Stomach (tissue), 9 donors: Measurements from ENCODE around the gene INSC. TPM values are rescaled to one million over a fixed set of nuclear protein-coding genes. Genes with fewer than 3 reads are reported as not detected.

Experiments used
- DNase-seq, 2 donors: peaks; one replicate each; pipeline versions ENCODE4 v3.0.0 to v3.0.0-alpha.2; 2013 to 2019
- H3K27ac ChIP-seq, 5 donors: fragments of 200-600 bp in 4 of 5; sonication (generic) in 4 of 5; one replicate each; pipeline ENCODE4 v1.5.1; 2013 to 2019; ENCODE audit warnings: mild to moderate bottlenecking in 1 of 5, moderate library complexity in 1 of 5
- H3K27me3 ChIP-seq, 3 donors: fragments of 200-600 bp; sonication (generic); one replicate each; pipeline ENCODE4 v1.5.1; 2017 to 2019; ENCODE audit warnings: mixed run types in 1 of 3
- H3K36me3 ChIP-seq, 4 donors: fragments of 200-600 bp; sonication (generic); 1 replicate in 3 of 4; 2 replicates in 1 of 4; pipeline ENCODE4 v1.5.1; 2016 to 2019
- H3K4me1 ChIP-seq, 4 donors: fragments of 200-600 bp; sonication (generic); one replicate each; pipeline ENCODE4 v1.5.1; 2016 to 2019
- H3K4me3 ChIP-seq, 4 donors: fragments of 200-600 bp; sonication (generic) in 3 of 4; one replicate each; pipeline ENCODE4 v1.5.1; 2016 to 2019; ENCODE audit warnings: mild to moderate bottlenecking in 1 of 4
- H3K9me3 ChIP-seq, 4 donors: fragments of 200-600 bp; sonication (generic); one replicate each; pipeline ENCODE4 v1.5.1; 2016 to 2019
- EP300 ChIP-seq: sonication (generic); formaldehyde crosslinking; IDR thresholded peaks from one replicate; pipeline ENCODE4 v1.6.1; 2017; ENCODE audit warnings: antibody characterized with exemption
- POLR2A ChIP-seq, 4 donors: fragments of 450-650 bp; IDR thresholded peaks; one replicate each; pipeline ENCODE4 v1.6.1; 2016; ENCODE audit warnings: antibody characterized with exemption in 4 of 4, control low read depth in 2 of 4, mild to moderate bottlenecking in 1 of 4, moderate library complexity in 1 of 4
- POLR2AphosphoS5 ChIP-seq, 3 donors: sonication (generic); formaldehyde crosslinking; IDR thresholded peaks; one replicate each; pipeline ENCODE4 v1.6.1; 2016; ENCODE audit warnings: antibody characterized with exemption in 3 of 3
- WGBS, 5 donors: extraction: QIAGEN DNeasy Blood & Tissue Kit in 3 of 5; methylation state at CpG; one replicate each; pipeline versions ENCODE4 v1.1.5 to v1.1.7; 2013 to 2018; 5-methylcytosine and 5-hydroxymethylcytosine counted together
- intact Hi-C: fragments of 100-400 bp; cut with DNase I; formaldehyde crosslinking; loops from one replicate; pipeline ENCODE4 v1.15.1; 2023; ENCODE audit warnings: low total_unique reads
- polyA plus RNA-seq, 3 donors: library from polyadenylated mRNA; stranded (reverse); fragments of 200-250 nt; gene quantifications; one replicate each; pipeline ENCODE4 v1.2.3, GENCODE V29; 2013
- total RNA-seq, 5 donors: library from RNA; depleted of rRNA; stranded (reverse); fragments of >200 nt; gene quantifications; one replicate each; pipeline versions ENCODE4 v1.1.0 to v1.2.3, GENCODE V29; 2014 to 2016
- TF ChIP-seq, protein P1 (sequence below), 7 experiments: fragments of 450-650 bp in 4 of 7; fragments of 200-600 bp in 3 of 7; sonication (generic) in 3 of 7; IDR thresholded peaks; one replicate each; pipeline ENCODE4 v1.5.1; 2016 to 2019; ENCODE audit warnings: antibody characterized with exemption in 7 of 7, control low read depth in 2 of 7, mild to moderate bottlenecking in 1 of 7
- donor health status: healthy with polysubstance abuse.
- donor health status: Bipolar disorder and iron deficiency.
- donor health status: healthy.

Gene INSC
- total and polyA plus RNA-seq, 8 donors, result 0.75 to 23.2 (median 2.9) TPM; not detected in 1

GRCh38 chr11:15143855-15144254 is 29.1 kb downstream of the INSC start:
- H3K27ac ChIP-seq, result no peak overlapping the region
- no peaks in the 10 kb centered on the region for H3K9me3 ChIP-seq
- H3K36me3 ChIP-seq, result no peaks in the 10 kb centered on the region
- no peak for TF ChIP-seq POLR2A (IDR thresholded peaks at IDR 0.05)
- TF ChIP-seq EP300, result no peak
- no peak for TF ChIP-seq POLR2AphosphoS5 (IDR thresholded peaks at IDR 0.05)
- TF ChIP-seq, protein P1, sequence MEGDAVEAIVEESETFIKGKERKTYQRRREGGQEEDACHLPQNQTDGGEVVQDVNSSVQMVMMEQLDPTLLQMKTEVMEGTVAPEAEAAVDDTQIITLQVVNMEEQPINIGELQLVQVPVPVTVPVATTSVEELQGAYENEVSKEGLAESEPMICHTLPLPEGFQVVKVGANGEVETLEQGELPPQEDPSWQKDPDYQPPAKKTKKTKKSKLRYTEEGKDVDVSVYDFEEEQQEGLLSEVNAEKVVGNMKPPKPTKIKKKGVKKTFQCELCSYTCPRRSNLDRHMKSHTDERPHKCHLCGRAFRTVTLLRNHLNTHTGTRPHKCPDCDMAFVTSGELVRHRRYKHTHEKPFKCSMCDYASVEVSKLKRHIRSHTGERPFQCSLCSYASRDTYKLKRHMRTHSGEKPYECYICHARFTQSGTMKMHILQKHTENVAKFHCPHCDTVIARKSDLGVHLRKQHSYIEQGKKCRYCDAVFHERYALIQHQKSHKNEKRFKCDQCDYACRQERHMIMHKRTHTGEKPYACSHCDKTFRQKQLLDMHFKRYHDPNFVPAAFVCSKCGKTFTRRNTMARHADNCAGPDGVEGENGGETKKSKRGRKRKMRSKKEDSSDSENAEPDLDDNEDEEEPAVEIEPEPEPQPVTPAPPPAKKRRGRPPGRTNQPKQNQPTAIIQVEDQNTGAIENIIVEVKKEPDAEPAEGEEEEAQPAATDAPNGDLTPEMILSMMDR (IDR thresholded peaks at IDR 0.05), result no peak
- H3K4me1 ChIP-seq, result peaks cover 0 to 5% (median 0%) of the 10 kb centered on the region in 4 donors
- H3K4me3 ChIP-seq, result no peak overlapping the region
- intact Hi-C loops, result no loop called here
- DNase-seq, result no peak
- H3K27me3 ChIP-seq, result no peaks in the 10 kb centered on the region

DNA sequence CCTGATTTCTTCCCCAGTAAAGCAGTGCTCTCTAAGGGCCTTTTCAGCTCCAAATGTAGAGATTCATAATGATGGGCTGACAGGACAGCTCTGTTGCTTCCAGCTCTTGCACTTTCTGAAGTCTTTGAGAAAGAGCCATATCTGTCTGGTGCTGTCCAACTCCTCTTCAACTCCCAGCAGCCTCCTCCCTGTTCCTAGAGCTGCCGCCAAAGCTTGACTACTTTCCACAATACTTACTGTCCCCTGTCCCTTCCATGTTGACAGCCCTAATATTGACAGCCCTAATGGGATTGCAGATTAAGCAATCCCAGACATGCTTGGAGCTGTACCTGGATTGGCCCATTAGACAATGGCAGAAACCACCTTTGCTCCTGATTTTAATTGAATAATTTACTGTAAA is 29.6 kb downstream of the INSC start:
- intact Hi-C loops, result no loop called here

GRCh38 chr11:15145151-15145550 is 30.4 kb downstream of the INSC start:
- H3K27me3 ChIP-seq, result no peaks in the 10 kb centered on the region
- DNase-seq, result no peak
- H3K27ac ChIP-seq, result peak overlapping the region in 1 of 5 donors; percentile 3
- no peaks in the 10 kb centered on the region for H3K36me3 ChIP-seq
- WGBS, 5 donors, result 42 to 55% (median 52%) methylated on average over 2 of the region's 2 CpGs
- H3K4me1 ChIP-seq, result peaks cover 0 to 5% (median 0%) of the 10 kb centered on the region in 4 donors
- no peak overlapping the region for H3K4me3 ChIP-seq
- no peaks in the 10 kb centered on the region for H3K9me3 ChIP-seq
- TF ChIP-seq, protein P1 (IDR thresholded peaks at IDR 0.05), result no peak
- no peak for TF ChIP-seq POLR2A (IDR thresholded peaks at IDR 0.05)
- TF ChIP-seq EP300, result no peak
- no peak for TF ChIP-seq POLR2AphosphoS5 (IDR thresholded peaks at IDR 0.05)
- intact Hi-C loops, result no loop called here

More for the DNA sequence above, 29.6 kb downstream of the INSC start:
- Histone ChIP-seq H3K27me3 (no peaks in the 10 kb centered on the region), H3K4me1 (peaks cover 0 to 5% (median 0%) of the 10 kb centered on the region in 4 donors), H3K9me3 (no peaks in the 10 kb centered on the region), H3K4me3 (no peak overlapping the region), H3K36me3 (no peaks in the 10 kb centered on the region), H3K27ac (no peak overlapping the region)
- 64 to 91% (median 68%) methylated on average over 1 of the region's 1 CpG for WGBS, 5 donors
- TF ChIP-seq POLR2A (IDR thresholded peaks at IDR 0.05), result no peak
- TF ChIP-seq, protein P1 (IDR thresholded peaks at IDR 0.05), result no peak
- TF ChIP-seq POLR2AphosphoS5 (IDR thresholded peaks at IDR 0.05), result no peak
- TF ChIP-seq EP300, result no peak
- DNase-seq, result peak in 1 of 2 donors; percentile 60

- H3K36me3 ChIP-seq, result no peaks in the 10 kb centered on the region
- no peaks in the 10 kb centered on the region for H3K9me3 ChIP-seq
- no peak overlapping the region for H3K4me3 ChIP-seq
- 28 to 45% (median 35%) methylated on average over 1 of the region's 1 CpG for WGBS, 5 donors
- peak overlapping the region in 2 of 5 donors; percentile 3 to 4 for H3K27ac ChIP-seq
- H3K27me3 ChIP-seq, result no peaks in the 10 kb centered on the region
- peaks cover 0 to 5% (median 0%) of the 10 kb centered on the region in 4 donors for H3K4me1 ChIP-seq
- intact Hi-C loops, result no loop called here
- no peak for TF ChIP-seq EP300
- no peak for TF ChIP-seq POLR2AphosphoS5 (IDR thresholded peaks at IDR 0.05)
- TF ChIP-seq, protein P1 (IDR thresholded peaks at IDR 0.05), result no peak
- no peak for TF ChIP-seq POLR2A (IDR thresholded peaks at IDR 0.05)
- peak; percentile 28 to 31 for DNase-seq
These were observed 30.9 kb downstream of the INSC start for GRCh38 chr11:15145615-15146014.
